HG02870 (cell line): Measurements from ENCODE around the gene CXCR5.
A peak's percentile ranks its signal among the peaks of the same experiment; 100 is the strongest.
"Not testable (repeated sequence)": the region's sequence is repeated elsewhere in the genome, so short reads cannot be mapped to it uniquely, and the experiment has no call there.

Source experiments
- ATAC-seq: cut with Tn5 transposase; IDR thresholded peaks from one replicate; pipeline ENCODE4 v1.9.1; 2021; ENCODE audit warnings: mild to moderate bottlenecking, moderate library complexity; ENCODE audit not compliant: unreplicated experiment

The CXCR5 gene, protein sequence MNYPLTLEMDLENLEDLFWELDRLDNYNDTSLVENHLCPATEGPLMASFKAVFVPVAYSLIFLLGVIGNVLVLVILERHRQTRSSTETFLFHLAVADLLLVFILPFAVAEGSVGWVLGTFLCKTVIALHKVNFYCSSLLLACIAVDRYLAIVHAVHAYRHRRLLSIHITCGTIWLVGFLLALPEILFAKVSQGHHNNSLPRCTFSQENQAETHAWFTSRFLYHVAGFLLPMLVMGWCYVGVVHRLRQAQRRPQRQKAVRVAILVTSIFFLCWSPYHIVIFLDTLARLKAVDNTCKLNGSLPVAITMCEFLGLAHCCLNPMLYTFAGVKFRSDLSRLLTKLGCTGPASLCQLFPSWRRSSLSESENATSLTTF

DNA sequence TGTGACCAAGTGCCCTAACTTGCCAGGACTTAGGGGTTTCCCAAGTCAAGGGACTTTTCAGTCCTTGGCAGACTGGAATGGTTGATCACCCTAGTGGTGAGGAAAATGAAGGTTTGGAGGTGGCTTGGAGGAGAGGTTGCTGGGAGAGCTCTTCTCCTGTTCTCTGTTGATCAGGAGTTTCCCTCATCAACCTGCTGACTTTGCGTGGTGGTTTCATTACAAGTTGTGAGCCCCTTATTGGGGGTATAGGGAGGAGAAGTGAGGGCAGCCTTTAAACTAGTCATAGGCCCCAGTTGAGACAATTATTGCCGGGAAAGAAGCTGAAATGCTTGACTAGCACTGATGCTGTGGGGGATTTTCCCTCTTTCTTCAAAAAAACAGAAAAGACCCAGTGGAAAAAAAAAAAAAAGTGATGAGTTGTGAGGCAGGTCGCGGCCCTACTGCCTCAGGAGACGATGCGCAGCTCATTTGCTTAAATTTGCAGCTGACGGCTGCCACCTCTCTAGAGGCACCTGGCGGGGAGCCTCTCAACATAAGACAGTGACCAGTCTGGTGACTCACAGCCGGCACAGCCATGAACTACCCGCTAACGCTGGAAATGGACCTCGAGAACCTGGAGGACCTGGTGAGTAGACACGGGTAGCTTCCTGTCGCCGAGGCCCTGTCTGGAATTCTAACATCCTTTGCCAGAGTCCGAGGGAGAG, at the start of gene CXCR5:
TSS of gene CXCR5 (plus strand) at position 525 of the 704 bp plus-strand sequence. CDS start at position 575, 50 bp downstream.
- ATAC-seq = peak; percentile 59

GRCh38 chr11:118834427-118835028, 49.2 kb upstream of the CXCR5 start:
- no peak for ATAC-seq

DNA sequence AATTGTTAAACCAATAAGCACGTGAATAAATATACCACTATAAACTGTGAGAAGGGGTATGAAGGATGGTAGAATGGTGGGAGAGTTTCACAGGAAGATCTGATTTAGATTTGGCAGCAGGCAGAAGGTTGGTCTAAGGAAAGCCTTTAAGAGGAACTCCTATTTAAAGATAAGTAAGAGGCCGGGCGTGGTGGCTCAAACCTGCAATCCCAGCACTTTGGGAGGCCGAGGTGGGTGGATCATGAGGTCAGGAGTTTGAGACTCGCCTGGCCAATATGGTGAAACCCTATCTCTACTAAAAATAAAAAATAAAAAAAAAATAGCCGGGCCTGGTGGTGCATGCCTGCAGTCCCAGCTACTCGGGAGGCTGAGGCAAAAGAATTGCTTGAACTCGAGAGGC, 45.8 kb upstream of the CXCR5 start:
- ATAC-seq = no peak

DNA sequence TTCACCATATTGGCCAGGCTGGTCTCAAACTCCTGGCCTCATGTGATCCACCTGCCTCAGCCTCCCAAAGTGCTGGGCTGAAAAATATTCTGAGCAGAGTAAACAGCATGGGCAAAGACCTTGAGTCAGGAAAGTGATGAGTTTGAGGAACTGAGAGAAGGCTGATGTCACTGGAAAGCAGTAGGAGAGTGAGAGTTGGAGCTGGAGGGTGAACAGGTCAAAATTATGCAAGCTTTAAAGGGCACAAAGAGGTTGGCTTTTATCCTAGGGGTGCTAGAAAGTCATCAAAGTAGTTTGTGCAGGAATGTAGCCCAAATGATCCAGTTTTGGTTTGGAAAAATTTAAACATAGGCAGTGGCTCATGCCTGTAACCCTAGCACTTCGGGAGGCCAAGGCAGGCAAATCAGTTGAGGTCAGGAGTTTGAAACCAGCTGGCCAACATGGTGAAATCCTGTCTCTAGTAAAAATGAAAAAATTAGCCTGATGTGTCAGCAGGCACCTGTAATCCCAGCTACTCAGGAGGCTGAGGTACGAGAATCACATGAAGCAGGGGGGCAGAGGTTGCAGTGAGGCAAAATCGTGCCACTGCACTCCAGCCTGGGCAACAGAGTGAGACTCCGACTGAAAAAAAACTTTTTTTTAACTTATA, 44.7 kb upstream of the CXCR5 start:
- peak; percentile 81 for ATAC-seq

- ATAC-seq = no peak
Observed at GRCh38 chr11:118841469-118842242, 42.0 kb upstream of the CXCR5 start.

DNA sequence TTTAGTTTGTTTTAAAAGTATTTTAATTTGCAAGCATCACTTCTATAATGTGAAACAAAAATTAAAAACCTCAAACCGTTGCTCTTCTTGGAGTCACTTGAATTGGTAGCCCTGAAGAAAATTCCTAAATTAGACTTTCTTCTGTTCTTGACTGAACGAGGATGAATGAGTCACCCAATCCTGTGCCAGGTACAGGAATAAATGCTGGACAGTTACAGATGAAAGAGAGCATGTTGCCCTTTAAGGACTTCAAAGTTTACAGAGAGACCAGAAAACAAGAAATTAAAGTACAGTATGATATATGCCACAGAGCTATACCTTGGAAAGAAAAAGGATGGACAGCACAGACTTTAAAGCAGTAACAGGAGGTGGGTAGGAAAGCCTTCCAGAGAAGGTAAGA, 41.3 kb upstream of the CXCR5 start:
- no peak for ATAC-seq

DNA sequence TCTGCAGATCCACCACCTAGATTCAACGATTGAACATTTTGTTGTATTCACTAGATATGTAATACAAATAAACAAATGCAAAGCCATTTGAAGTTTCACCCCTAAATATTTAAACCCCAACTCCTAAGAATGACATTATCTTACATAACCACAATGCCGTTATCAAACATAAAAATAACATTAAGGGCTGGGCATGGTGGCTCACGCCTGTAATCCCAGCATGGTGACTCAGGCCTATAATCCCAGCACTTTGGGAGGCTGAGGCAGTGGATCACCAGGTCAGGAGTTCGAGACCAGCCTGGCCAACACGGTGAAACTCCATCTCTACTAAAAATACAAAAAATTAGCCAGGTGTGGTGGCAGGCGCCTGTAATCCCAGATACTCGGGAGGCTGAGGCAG, 40.8 kb upstream of the CXCR5 start:
- not testable (repeated sequence) for ATAC-seq

DNA sequence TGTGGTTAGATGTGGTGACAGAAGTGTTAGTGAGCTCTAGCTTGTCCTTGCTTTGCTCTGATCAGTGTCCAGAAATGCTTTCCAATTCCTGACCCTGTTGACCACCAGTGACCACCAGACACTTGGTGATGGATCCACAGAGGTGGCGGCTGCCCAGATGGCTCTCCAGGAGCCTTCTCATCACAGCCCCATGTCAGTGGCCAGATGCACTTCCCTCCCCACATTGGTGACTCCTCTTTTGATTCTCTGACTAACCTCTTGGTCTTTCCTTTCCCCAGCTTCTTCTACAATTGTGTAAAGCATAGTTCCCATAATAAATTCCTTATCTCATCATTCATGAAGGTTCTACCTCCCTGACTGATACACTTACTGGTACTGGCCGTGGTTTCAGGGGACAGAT, 40.1 kb upstream of the CXCR5 start:
- ATAC-seq = no peak

GRCh38 chr11:118845369-118845768, 38.3 kb upstream of the CXCR5 start:
- ATAC-seq = peak; percentile 43

DNA sequence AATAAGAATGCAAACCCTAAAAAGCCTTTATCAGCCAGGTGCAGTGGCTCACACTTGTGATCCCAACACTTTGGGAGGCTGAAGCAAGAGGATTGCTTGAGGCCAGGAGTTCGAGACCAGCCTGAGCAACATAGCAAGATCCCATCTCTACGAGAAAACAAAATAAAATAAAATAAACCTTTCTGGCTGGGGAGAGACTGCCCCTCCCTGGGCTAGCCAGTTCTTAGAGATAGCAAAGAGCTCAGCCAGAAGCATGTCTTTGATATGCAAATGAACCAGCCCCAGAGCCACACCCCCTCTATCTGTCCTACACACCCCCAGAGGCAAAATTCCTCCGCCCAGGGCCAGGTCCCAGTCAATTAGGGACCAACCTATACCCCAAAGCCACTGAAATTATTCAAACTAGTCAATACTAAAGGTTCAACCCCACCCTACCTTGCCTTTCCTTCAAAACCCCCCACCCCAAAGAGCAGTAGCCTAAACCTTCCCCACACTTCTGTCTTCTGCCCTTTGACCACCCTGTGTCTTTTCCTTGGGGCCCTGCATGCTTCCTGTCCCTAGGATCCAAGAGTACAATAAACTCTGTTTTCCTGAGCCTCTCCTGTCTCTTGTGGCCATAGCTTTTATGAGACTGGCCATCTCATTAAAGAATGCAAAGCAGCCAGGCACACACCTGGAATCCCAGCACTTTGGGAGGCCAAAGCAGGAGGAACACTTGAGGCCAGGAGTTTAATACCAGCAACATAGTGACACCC, 37.3 kb upstream of the CXCR5 start:
- ATAC-seq = no peak

DNA sequence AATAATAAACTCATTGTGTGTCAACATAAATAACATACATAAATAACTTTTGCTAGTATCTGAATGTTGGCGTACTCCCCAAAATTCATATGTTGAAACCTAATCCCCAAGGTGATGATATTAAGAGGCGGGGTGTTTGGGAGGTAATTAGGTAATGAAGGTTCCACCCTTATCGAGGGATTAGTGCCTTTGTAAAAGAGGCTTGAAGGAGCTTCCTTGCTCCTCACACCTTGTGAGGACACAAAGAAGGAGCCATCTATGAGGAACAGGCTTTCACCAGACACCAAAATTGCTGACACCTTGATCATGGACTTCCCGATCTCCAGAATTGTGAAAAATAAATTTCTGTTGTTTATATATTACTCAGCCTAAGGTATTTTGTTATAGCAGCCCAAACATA, 33.9 kb upstream of the CXCR5 start:
- no peak for ATAC-seq

GRCh38 chr11:118851970-118852369, 31.7 kb upstream of the CXCR5 start:
- ATAC-seq = no peak

GRCh38 chr11:118853678-118854077, 30.0 kb upstream of the CXCR5 start:
- ATAC-seq = no peak

- ATAC-seq = no peak
Observed at GRCh38 chr11:118856314-118856713, 27.4 kb upstream of the CXCR5 start.

DNA sequence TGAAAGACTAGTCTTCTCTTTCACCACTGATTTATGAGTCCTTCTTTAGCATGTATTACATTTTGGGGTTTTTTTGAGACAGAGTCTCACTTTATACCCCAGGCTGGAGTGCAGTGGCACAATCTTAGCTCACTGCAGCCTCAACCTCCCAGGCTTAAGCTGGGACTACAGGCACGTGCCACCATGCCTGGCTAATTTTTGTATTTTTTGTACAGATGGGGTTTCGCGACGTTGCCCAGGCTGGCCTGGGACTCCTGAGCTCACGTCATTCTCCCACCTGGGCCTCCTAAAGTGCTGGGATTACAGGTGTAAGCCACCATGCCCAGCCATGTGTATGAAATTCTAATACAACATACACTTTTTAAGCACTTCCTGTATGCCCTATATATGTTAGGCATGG, 26.3 kb upstream of the CXCR5 start:
- no peak for ATAC-seq

GRCh38 chr11:118859973-118860372, 23.7 kb upstream of the CXCR5 start:
- ATAC-seq = no peak

GRCh38 chr11:118868659-118869058, 15.0 kb upstream of the CXCR5 start:
- no peak for ATAC-seq

- ATAC-seq = peak; percentile 37
Observed at GRCh38 chr11:118870396-118871343, 13.0 kb upstream of the CXCR5 start.

- ATAC-seq = peak; percentile 46
Observed at GRCh38 chr11:118872403-118872821, 11.3 kb upstream of the CXCR5 start.
